Dermis lymphatic vessel endothelial cell (primary cell): ENCODE measurements around the gene CCDC201. TPM values are rescaled to one million over a fixed set of nuclear protein-coding genes. Genes with fewer than 3 reads are reported as not detected.

Experiments used
- total RNA-seq: library from RNA; depleted of rRNA; stranded (reverse); fragments of >200 nt; gene quantifications from 2 replicates; pipeline ENCODE4 v1.2.1, GENCODE V29; 2014

Gene CCDC201
- not detected in 2 replicates for total RNA-seq

GRCh38 chr7:45873035-45873354 is at the start of gene CCDC201:
TSS of gene CCDC201 (minus strand) at chr7:45873082. CDS start at chr7:45873007, 75 bp downstream.

GRCh38 chr7:45920502-45921380 is 47.9 kb upstream of the CCDC201 start, which contains the start of gene IGFBP3:
TSS of gene IGFBP3 (minus strand) at chr7:45921272. CDS start at chr7:45921140, 132 bp downstream.

GRCh38 chr7:45888185-45888992 is 15.5 kb upstream of the CCDC201 start, which contains the start of gene IGFBP1:
TSS of gene IGFBP1 (plus strand) at chr7:45888488. CDS start at chr7:45888653, 165 bp downstream.

Other genes with a start within 250 kb of the CCDC201 start
- not detected in 2 replicates for gene IGFBP1, start 15.4 kb upstream of the CCDC201 start, total RNA-seq
- 2.3 and 5.5 TPM in 2 replicates for gene IGFBP3, start 48.2 kb upstream of the CCDC201 start, total RNA-seq